IMR-90 (cell line): Measurements from ENCODE around the gene DUOX1. TPM values are rescaled to one million over a fixed set of nuclear protein-coding genes. Genes with fewer than 3 reads are reported as not detected.

Experiments used
- ATAC-seq: fragments of 200-7000 bp; cut with Tn5 transposase; 2 replicates; pipeline ENCODE4 v1.9.1; 2020; ENCODE audit warnings: low read depth, mild to moderate bottlenecking, moderate library complexity
- BruUV-seq: library from RNA; stranded (reverse); fragments of 400-500 nt; replicated peaks from 2 replicates; lab custom pipeline; 2021; lab: Mats Ljungman, UMichigan
- CTCF ChIA-PET: fragments of 300-600 bp; formaldehyde crosslinking; extraction: SDS; loops from one replicate; lab custom pipeline; 2021; ENCODE audit warnings: antibody characterized with exemption; lab: Yijun Ruan, JAX
- POLR2A ChIA-PET: fragments of 300-600 bp; sonication (Branson Sonifier 250); formaldehyde crosslinking; loops from one replicate; lab custom pipeline; 2022; ENCODE audit warnings: antibody characterized with exemption; ENCODE audit not compliant: unreplicated experiment; lab: Charles Lee
- DNase-seq: peaks from one replicate; pipeline ENCODE4 v3.0.0; 2013
- H2AFZ ChIP-seq: replicated peaks from 2 replicates; pipeline ENCODE3; 2013; ENCODE audit warnings: low read length, mild to moderate bottlenecking; ENCODE audit not compliant: poor library complexity
- H2AK5ac ChIP-seq: 2 replicates; pipeline ENCODE4 v1.6.1; 2013; ENCODE audit warnings: low read depth, low read length, inconsistent platforms
- H2AK9ac ChIP-seq: replicated peaks from 2 replicates; pipeline ENCODE3; 2013; ENCODE audit warnings: mild to moderate bottlenecking, low read depth, low read length, moderate library complexity; ENCODE audit not compliant: poor library complexity
- H2BK120ac ChIP-seq: 2 replicates; pipeline ENCODE4 v1.6.1; 2013; ENCODE audit warnings: low read depth, low read length, inconsistent platforms
- H2BK15ac ChIP-seq: 3 replicates; pipeline ENCODE4 v1.6.1; 2013; ENCODE audit warnings: low read depth, low read length, inconsistent platforms
- H2BK20ac ChIP-seq: 2 replicates; pipeline ENCODE4 v1.6.1; 2013; ENCODE audit warnings: low read depth, mild to moderate bottlenecking, inconsistent platforms, low read length, moderate library complexity
- H2BK5ac ChIP-seq: 2 replicates; pipeline ENCODE4 v1.6.1; 2013; ENCODE audit warnings: mild to moderate bottlenecking, low read depth, low read length, inconsistent platforms; ENCODE audit not compliant: poor library complexity, severe bottlenecking
- H3K14ac ChIP-seq: replicated peaks from 2 replicates; pipeline ENCODE4 v1.6.1; 2013; ENCODE audit warnings: low read depth, low read length, inconsistent platforms
- H3K18ac ChIP-seq: 2 replicates; pipeline ENCODE4 v1.6.1; 2013; ENCODE audit warnings: low read depth, low read length, control low read depth
- H3K23ac ChIP-seq: 2 replicates; pipeline ENCODE4 v1.6.1; 2013; ENCODE audit warnings: low read depth, low read length, inconsistent platforms
- H3K27ac ChIP-seq: 2 replicates; pipeline ENCODE4 v1.5.1; 2013; ENCODE audit warnings: mild to moderate bottlenecking, control low read depth, low read length; ENCODE audit not compliant: insufficient read depth
- H3K27me3 ChIP-seq: 2 replicates; pipeline ENCODE4 v1.6.1; 2013; ENCODE audit warnings: low read length; ENCODE audit not compliant: control insufficient read depth, insufficient read depth
- H3K36me3 ChIP-seq: 2 replicates; pipeline ENCODE4 v1.6.1; 2013; ENCODE audit warnings: low read length, mixed read lengths; ENCODE audit not compliant: control insufficient read depth, insufficient read depth
- H3K4ac ChIP-seq: 2 replicates; pipeline ENCODE4 v1.6.1; 2013; ENCODE audit warnings: low read depth, low read length, inconsistent platforms
- H3K4me1 ChIP-seq: 2 replicates; pipeline ENCODE4 v1.6.1; 2013; ENCODE audit warnings: low read length, mixed read lengths; ENCODE audit not compliant: control insufficient read depth, insufficient read depth
- H3K4me2 ChIP-seq: 2 replicates; pipeline ENCODE4 v1.6.1; 2013; ENCODE audit warnings: low read depth, mild to moderate bottlenecking, control low read depth, low read length, moderate library complexity
- H3K4me3 ChIP-seq: 2 replicates; pipeline ENCODE4 v1.5.1; 2013; ENCODE audit warnings: low read depth, mild to moderate bottlenecking, control low read depth, low read length, moderate library complexity; ENCODE audit not compliant: insufficient read depth
- H3K56ac ChIP-seq: 2 replicates; pipeline ENCODE4 v1.6.1; 2013; ENCODE audit warnings: low read length, inconsistent platforms; ENCODE audit not compliant: insufficient read depth; ENCODE audit errors: extremely low read depth
- H3K79me1 ChIP-seq, 2 experiments: 2 replicates each; pipeline ENCODE4 v1.6.1; 2013; ENCODE audit warnings: low read length in 2 of 2, inconsistent platforms in 1 of 2, low read depth in 1 of 2
- H3K9ac ChIP-seq: 2 replicates; pipeline ENCODE4 v1.6.1; 2013; ENCODE audit warnings: low read depth, low read length, control low read depth
- H3K9me1 ChIP-seq: 2 replicates; pipeline ENCODE4 v1.6.1; 2013; ENCODE audit warnings: low read length, inconsistent platforms; ENCODE audit not compliant: insufficient read depth
- H3K9me3 ChIP-seq: 2 replicates; pipeline ENCODE4 v1.6.1; 2013; ENCODE audit warnings: low read length; ENCODE audit not compliant: control insufficient read depth, insufficient read depth
- H4K20me1 ChIP-seq: 2 replicates; pipeline ENCODE4 v1.6.1; 2013; ENCODE audit warnings: low read length, inconsistent platforms; ENCODE audit not compliant: insufficient read depth
- H4K5ac ChIP-seq: 2 replicates; pipeline ENCODE4 v1.6.1; 2013; ENCODE audit warnings: mild to moderate bottlenecking, low read depth, low read length, control low read depth
- H4K8ac ChIP-seq, 2 experiments: 2 replicates each; pipeline ENCODE4 v1.6.1; 2013; ENCODE audit warnings: low read depth in 2 of 2, low read length in 2 of 2, control low read depth in 1 of 2, inconsistent platforms in 1 of 2
- H4K91ac ChIP-seq: 2 replicates; pipeline ENCODE4 v1.6.1; 2013; ENCODE audit warnings: low read depth, low read length, inconsistent platforms; ENCODE audit not compliant: insufficient read depth
- BHLHE40 ChIP-seq: fragments of 150-350 bp; IDR thresholded peaks from 2 replicates; pipeline ENCODE4 v1.6.1; 2016; ENCODE audit warnings: mild to moderate bottlenecking, low read depth, low read length
- CEBPB ChIP-seq: IDR thresholded peaks from 2 replicates; pipeline ENCODE4 v1.6.1; 2012; ENCODE audit warnings: low read depth, low read length, improper control_type of control experiment
- CHD1 ChIP-seq: IDR thresholded peaks from 2 replicates; pipeline ENCODE4 v1.6.1; 2012; ENCODE audit warnings: low read depth, low read length, improper control_type of control experiment
- ELK1 ChIP-seq: fragments of 150-350 bp; IDR thresholded peaks from 2 replicates; pipeline ENCODE4 v1.6.1; 2016; ENCODE audit warnings: low read depth, mild to moderate bottlenecking, low read length, moderate library complexity, borderline replicate concordance
- FOS ChIP-seq: fragments of 150-350 bp; IDR thresholded peaks from 2 replicates; pipeline ENCODE4 v1.6.1; 2016; ENCODE audit warnings: low read depth, low read length
- MAFK ChIP-seq: IDR thresholded peaks from 2 replicates; pipeline ENCODE4 v1.6.1; 2012; ENCODE audit warnings: low read depth, low read length, improper control_type of control experiment
- MAZ ChIP-seq: IDR thresholded peaks from 2 replicates; pipeline ENCODE4 v1.6.1; 2012; ENCODE audit warnings: low read depth, mild to moderate bottlenecking, low read length, improper control_type of control experiment, moderate library complexity, borderline replicate concordance
- MXI1 ChIP-seq: IDR thresholded peaks from 2 replicates; pipeline ENCODE4 v1.6.1; 2012; ENCODE audit warnings: low read depth, mild to moderate bottlenecking, low read length, moderate library complexity, borderline replicate concordance
- NFE2L2 ChIP-seq: fragments of 150-350 bp; IDR thresholded peaks from 2 replicates; pipeline ENCODE4 v1.6.1; 2016; ENCODE audit warnings: low read depth, mild to moderate bottlenecking, low read length
- POLR2A ChIP-seq: IDR thresholded peaks from 2 replicates; pipeline ENCODE4 v1.6.1; 2012; ENCODE audit warnings: mild to moderate bottlenecking, low read depth, low read length
- RCOR1 ChIP-seq: IDR thresholded peaks from 2 replicates; pipeline ENCODE4 v1.6.1; 2012; ENCODE audit warnings: mild to moderate bottlenecking, low read length, improper control_type of control experiment; ENCODE audit not compliant: insufficient replicate concordance
- RFX5 ChIP-seq: IDR thresholded peaks from 2 replicates; pipeline ENCODE4 v1.8.0; 2012; ENCODE audit warnings: low read depth, mild to moderate bottlenecking, low read length, moderate library complexity
- SMC3 ChIP-seq: fragments of 150-350 bp; IDR thresholded peaks from 2 replicates; pipeline ENCODE4 v1.6.1; 2016; ENCODE audit warnings: low read depth, mild to moderate bottlenecking, antibody characterized with exemption, low read length, moderate library complexity
- USF2 ChIP-seq: fragments of 150-350 bp; IDR thresholded peaks from 2 replicates; pipeline ENCODE4 v1.6.1; 2017; ENCODE audit warnings: mild to moderate bottlenecking, antibody characterized with exemption, low read length, low read depth
- WGBS, 2 experiments: methylation state at CpG; one replicate each; pipeline versions ENCODE4 v1.1.5 to v1.1.7; 2013; ENCODE audit warnings: missing lambda C conversion rate in 2 of 2; ENCODE audit not compliant: insufficient read length in 1 of 2; ENCODE audit errors: extremely low coverage in 2 of 2; 5-methylcytosine and 5-hydroxymethylcytosine counted together
- dilution Hi-C: fragments of 300-500 bp; cut with HindIII; formaldehyde crosslinking; loops from one replicate; pipeline ENCODE4 v1.14.3; 2018; ENCODE audit warnings: low sequenced_read_pairs; ENCODE audit not compliant: unreplicated experiment
- in situ Hi-C: fragments of 300-500 bp; cut with MboI; formaldehyde crosslinking; loops from 3 replicates; pipeline ENCODE4 v1.14.3; 2019; ENCODE audit warnings: low sequenced_read_pairs, inconsistent platforms, mixed read lengths
- intact Hi-C: fragments of 100-400 bp; cut with micrococcal nuclease; formaldehyde crosslinking; loops from 2 replicates; pipeline ENCODE4 v1.10.0; 2022
- polyA plus RNA-seq, 3 experiments: library from polyadenylated mRNA; depleted of rRNA; stranded (reverse); fragments of >200 nt; gene quantifications; 2 replicates each; pipeline ENCODE4 v1.2.3, GENCODE V29; 2012; ENCODE audit warnings: low replicate concordance in 1 of 3
- total RNA-seq: library from RNA; depleted of rRNA; stranded (reverse); fragments of >200 nt; gene quantifications from 2 replicates; pipeline ENCODE4 v1.2.3, GENCODE V29; 2012
- TF ChIP-seq, protein P1 (sequence below): conservative IDR thresholded peaks from 2 replicates; pipeline ENCODE4 v1.5.1; 2012; ENCODE audit warnings: mild to moderate bottlenecking, low read depth, low read length, improper control_type of control experiment

DUOX1 gene
- total and polyA plus RNA-seq, 2 of the 4 experiments (the other 2 are of a cell fraction) = not detected

DNA sequence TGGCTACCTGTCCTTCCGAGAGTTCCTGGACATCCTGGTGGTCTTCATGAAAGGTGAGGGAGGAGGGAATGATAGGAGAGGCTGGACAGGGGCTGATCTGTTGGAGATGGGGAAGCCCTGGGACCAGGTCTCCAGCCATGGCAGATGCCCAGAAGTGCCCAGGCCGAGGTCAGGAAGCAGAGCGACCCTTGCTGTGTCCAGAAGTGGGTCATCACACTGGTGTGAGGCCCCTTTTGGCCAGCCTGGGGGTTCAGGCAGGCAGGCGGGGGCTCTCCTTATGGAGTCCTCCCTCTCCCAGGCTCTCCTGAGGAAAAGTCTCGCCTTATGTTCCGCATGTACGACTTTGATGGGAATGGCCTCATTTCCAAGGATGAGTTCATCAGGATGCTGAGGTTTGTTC, 17.8 kb downstream of the DUOX1 start:
- no peak for ATAC-seq
- no peak overlapping the region for H3K14ac ChIP-seq
- H2BK15ac ChIP-seq = no peak overlapping the region
- no peak overlapping the region for H4K8ac ChIP-seq
- no peak overlapping the region for H2AK5ac ChIP-seq
- no peak overlapping the region for H2BK20ac ChIP-seq
- no peak overlapping the region for H2BK120ac ChIP-seq
- H3K4me1 ChIP-seq = no peaks in the 10 kb centered on the region; the same call in 1 of the 2 replicates
- H3K23ac ChIP-seq = no peak overlapping the region
- H3K27me3 ChIP-seq = peaks cover 13% of the 10 kb centered on the region; the same call in 1 of the 2 replicates
- no peak overlapping the region for H3K4me2 ChIP-seq
- H3K27ac ChIP-seq = no peak overlapping the region
- 60% methylated on average over 1 of the region's 7 CpGs; no CpG with 5 or more reads in 1 of the 2 experiments for WGBS, 2 experiments
- H3K36me3 ChIP-seq = no peaks in the 10 kb centered on the region
- in situ Hi-C loops = no loop called here
- no peaks in the 10 kb centered on the region for H3K79me1 ChIP-seq
- no TSS peak for BruUV-seq
- H3K56ac ChIP-seq = no peak overlapping the region
- ChIA-PET POLR2A (no interaction called here), CTCF (no interaction called here)
- no peak overlapping the region for H3K4ac ChIP-seq
- no peak for TF ChIP-seq CHD1
- TF ChIP-seq POLR2A = no peak
- no peak for TF ChIP-seq MAZ
- no peak for TF ChIP-seq FOS
- TF ChIP-seq MAFK = no peak
- no peak for TF ChIP-seq ELK1
- TF ChIP-seq USF2 = no peak
- no peak for TF ChIP-seq NFE2L2
- TF ChIP-seq RFX5 = no peak
- no peak for TF ChIP-seq BHLHE40
- no peak for TF ChIP-seq MXI1
- TF ChIP-seq SMC3 = no peak
- no peak for TF ChIP-seq RCOR1
- TF ChIP-seq, protein P1, sequence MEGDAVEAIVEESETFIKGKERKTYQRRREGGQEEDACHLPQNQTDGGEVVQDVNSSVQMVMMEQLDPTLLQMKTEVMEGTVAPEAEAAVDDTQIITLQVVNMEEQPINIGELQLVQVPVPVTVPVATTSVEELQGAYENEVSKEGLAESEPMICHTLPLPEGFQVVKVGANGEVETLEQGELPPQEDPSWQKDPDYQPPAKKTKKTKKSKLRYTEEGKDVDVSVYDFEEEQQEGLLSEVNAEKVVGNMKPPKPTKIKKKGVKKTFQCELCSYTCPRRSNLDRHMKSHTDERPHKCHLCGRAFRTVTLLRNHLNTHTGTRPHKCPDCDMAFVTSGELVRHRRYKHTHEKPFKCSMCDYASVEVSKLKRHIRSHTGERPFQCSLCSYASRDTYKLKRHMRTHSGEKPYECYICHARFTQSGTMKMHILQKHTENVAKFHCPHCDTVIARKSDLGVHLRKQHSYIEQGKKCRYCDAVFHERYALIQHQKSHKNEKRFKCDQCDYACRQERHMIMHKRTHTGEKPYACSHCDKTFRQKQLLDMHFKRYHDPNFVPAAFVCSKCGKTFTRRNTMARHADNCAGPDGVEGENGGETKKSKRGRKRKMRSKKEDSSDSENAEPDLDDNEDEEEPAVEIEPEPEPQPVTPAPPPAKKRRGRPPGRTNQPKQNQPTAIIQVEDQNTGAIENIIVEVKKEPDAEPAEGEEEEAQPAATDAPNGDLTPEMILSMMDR = no peak
- no peak for TF ChIP-seq CEBPB
- no peaks in the 10 kb centered on the region for H4K20me1 ChIP-seq
- no peaks in the 10 kb centered on the region for H3K9me3 ChIP-seq
- no peak overlapping the region for H4K91ac ChIP-seq
- H3K9ac ChIP-seq = no peak overlapping the region
- no peak overlapping the region for H2BK5ac ChIP-seq
- H2AK9ac ChIP-seq = no peak overlapping the region
- no peak for DNase-seq
- dilution Hi-C loops = no loop called here
- H3K4me3 ChIP-seq = no peak overlapping the region
- intact Hi-C loops = no loop called here
- H3K9me1 ChIP-seq = no peaks in the 10 kb centered on the region
- H4K5ac ChIP-seq = no peak overlapping the region
- H3K18ac ChIP-seq = no peak overlapping the region
- peak overlapping the region; percentile 10 for H2AFZ ChIP-seq
